Stimulated activated CD4-positive, alpha-beta T cell treated with anti-CD3 and anti-CD28 coated beads, Interleukin-4, amount 100 ng/mL, for 4 hours (primary cell): ENCODE measurements around the gene TAAR5.
"Not testable (repeated sequence)": the region's sequence is repeated elsewhere in the genome, so short reads cannot be mapped to it uniquely, and the experiment has no call there.

Experiments
- DNase-seq, 2 experiments: peaks; one replicate each; pipeline ENCODE4 v3.0.0-alpha.2; 2020

The TAAR5 gene

GRCh38 chr6:132589454-132589853, at the start of gene TAAR5:
Gene TAAR5, minus strand, starts transcription at chr6:132589741. Its CDS starts 55 bp downstream, at chr6:132589686.
- no peak for DNase-seq

- DNase-seq = not testable (repeated sequence)
These were observed 47.6 kb upstream of the TAAR5 start for GRCh38 chr6:132637135-132637534.

GRCh38 chr6:132635906-132636305, 46.4 kb upstream of the TAAR5 start:
- not testable (repeated sequence) for DNase-seq

- not testable (repeated sequence) for DNase-seq
These were observed 45.7 kb upstream of the TAAR5 start for GRCh38 chr6:132635288-132635687.

GRCh38 chr6:132634796-132635195, 45.3 kb upstream of the TAAR5 start:
- DNase-seq = no peak

- DNase-seq = no peak
These were observed 43.8 kb upstream of the TAAR5 start for GRCh38 chr6:132633362-132633761.

GRCh38 chr6:132624175-132624574, 34.6 kb upstream of the TAAR5 start, which contains the start of gene TAAR2:
Gene TAAR2, minus strand, starts transcription at chr6:132624275. Its CDS starts 0 bp downstream, at chr6:132624275.
- no peak for DNase-seq

GRCh38 chr6:132623106-132623845, 33.7 kb upstream of the TAAR5 start:
- DNase-seq = no peak

- DNase-seq = no peak
These were observed 27.1 kb upstream of the TAAR5 start for GRCh38 chr6:132616677-132617076.

- DNase-seq = no peak
These were observed 25.0 kb upstream of the TAAR5 start for GRCh38 chr6:132614554-132614953.

- no peak for DNase-seq
These were observed 23.0 kb upstream of the TAAR5 start for GRCh38 chr6:132612449-132613108.

GRCh38 chr6:132611616-132612015, 22.1 kb upstream of the TAAR5 start:
- DNase-seq = no peak

- no peak for DNase-seq
These were observed 18.1 kb upstream of the TAAR5 start for GRCh38 chr6:132607544-132608233.

GRCh38 chr6:132604635-132605152, 15.2 kb upstream of the TAAR5 start:
- DNase-seq = no peak

GRCh38 chr6:132600900-132601299, 11.4 kb upstream of the TAAR5 start:
- DNase-seq = not testable (repeated sequence)

- DNase-seq = no peak
These were observed 8.9 kb upstream of the TAAR5 start for GRCh38 chr6:132598473-132598872.

- DNase-seq = no peak
These were observed 6.7 kb upstream of the TAAR5 start for GRCh38 chr6:132596201-132596600.

GRCh38 chr6:132592855-132593254, 3.3 kb upstream of the TAAR5 start:
- no peak for DNase-seq

- DNase-seq = no peak
These were observed 821 bp upstream of the TAAR5 start for GRCh38 chr6:132590362-132590761.

- DNase-seq = no peak
These were observed 2.1 kb downstream of the TAAR5 start for GRCh38 chr6:132587424-132587823.

GRCh38 chr6:132584698-132585097, 4.8 kb downstream of the TAAR5 start:
- DNase-seq = no peak

- no peak for DNase-seq
These were observed 17.8 kb downstream of the TAAR5 start for GRCh38 chr6:132571774-132572173.

GRCh38 chr6:132570221-132570777, 19.2 kb downstream of the TAAR5 start, which contains the start of gene TAAR6:
Gene TAAR6, plus strand, starts transcription at chr6:132570322. Its CDS starts 0 bp downstream, at chr6:132570322.
- DNase-seq = no peak
